AG04450 (cell line): Measurements from ENCODE around the gene PXDC1. TPM values are rescaled to one million over a fixed set of nuclear protein-coding genes. Genes with fewer than 3 reads are reported as not detected.

Experiments used
- CTCF ChIA-PET: fragments of 300-600, 350-600 bp; formaldehyde crosslinking; extraction: SDS; loops from one replicate; lab custom pipeline; 2022; ENCODE audit warnings: antibody characterized with exemption, inconsistent platforms; lab: Charles Lee
- POLR2A ChIA-PET: fragments of 350-600 bp; formaldehyde crosslinking; extraction: SDS; loops from one replicate; lab custom pipeline; 2021; ENCODE audit warnings: antibody characterized with exemption, inconsistent platforms; lab: Yijun Ruan, JAX
- DNase-seq: peaks from one replicate; pipeline ENCODE4 v3.0.0-alpha.2; 2011; ENCODE audit warnings: low read depth, low spot score
- H3K27ac ChIP-seq: one replicate; pipeline ENCODE4 v1.5.1; 2012; ENCODE audit warnings: low read depth, low read length, control low read depth
- H3K27me3 ChIP-seq: one replicate; pipeline ENCODE4 v1.6.0; 2012; ENCODE audit warnings: low read length; ENCODE audit not compliant: control insufficient read depth, insufficient read depth
- H3K4me3 ChIP-seq: 2 replicates; pipeline ENCODE4 v1.5.1; 2011; ENCODE audit warnings: mild to moderate bottlenecking, low read depth, low read length, control low read depth
- H3K9me3 ChIP-seq: 2 replicates; pipeline ENCODE4 v1.5.1; 2012; ENCODE audit warnings: low read length; ENCODE audit not compliant: control insufficient read depth, insufficient read depth
- CTCF ChIP-seq: IDR thresholded peaks from 2 replicates; pipeline ENCODE4 v1.5.1; 2011; ENCODE audit warnings: low read depth, low read length, control low read depth, inconsistent platforms
- polyA plus RNA-seq: library from polyadenylated mRNA; depleted of rRNA; stranded (reverse); fragments of >200 nt; gene quantifications from 2 replicates; pipeline ENCODE4 v1.2.3, GENCODE V29; 2011

PXDC1 gene
- polyA plus RNA-seq, 1 experiment, result 13.5 TPM

DNA sequence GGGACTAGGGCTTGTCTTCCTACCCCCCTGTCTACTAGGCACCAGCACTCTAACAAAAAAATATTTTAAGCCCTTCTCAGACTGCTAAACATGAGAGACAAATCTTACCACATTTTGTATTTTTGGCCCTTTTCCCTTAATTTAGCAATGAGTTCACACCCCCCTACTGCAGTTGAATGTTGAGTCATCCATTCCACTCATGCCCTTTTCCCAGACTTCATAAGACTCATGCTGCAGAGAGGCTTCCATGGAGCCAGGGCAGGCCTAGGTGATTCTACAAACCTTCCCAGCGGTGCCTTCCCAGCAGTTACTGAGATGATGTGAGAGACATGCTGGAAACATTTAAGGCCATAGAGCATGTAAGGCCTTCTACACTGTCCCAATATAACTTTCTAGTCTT, 53.9 kb downstream of the PXDC1 start:
- no peak for TF ChIP-seq CTCF
- H3K9me3 ChIP-seq, result no peaks in the 10 kb centered on the region; the same call in 1 of the 2 replicates
- DNase-seq, result peak; percentile 68
- H3K27me3 ChIP-seq, result peaks cover 8% of the 10 kb centered on the region
- no peak overlapping the region for H3K27ac ChIP-seq
- POLR2A ChIA-PET, result no interaction called here
- H3K4me3 ChIP-seq, result no peak overlapping the region
- CTCF ChIA-PET, result no interaction called here

DNA sequence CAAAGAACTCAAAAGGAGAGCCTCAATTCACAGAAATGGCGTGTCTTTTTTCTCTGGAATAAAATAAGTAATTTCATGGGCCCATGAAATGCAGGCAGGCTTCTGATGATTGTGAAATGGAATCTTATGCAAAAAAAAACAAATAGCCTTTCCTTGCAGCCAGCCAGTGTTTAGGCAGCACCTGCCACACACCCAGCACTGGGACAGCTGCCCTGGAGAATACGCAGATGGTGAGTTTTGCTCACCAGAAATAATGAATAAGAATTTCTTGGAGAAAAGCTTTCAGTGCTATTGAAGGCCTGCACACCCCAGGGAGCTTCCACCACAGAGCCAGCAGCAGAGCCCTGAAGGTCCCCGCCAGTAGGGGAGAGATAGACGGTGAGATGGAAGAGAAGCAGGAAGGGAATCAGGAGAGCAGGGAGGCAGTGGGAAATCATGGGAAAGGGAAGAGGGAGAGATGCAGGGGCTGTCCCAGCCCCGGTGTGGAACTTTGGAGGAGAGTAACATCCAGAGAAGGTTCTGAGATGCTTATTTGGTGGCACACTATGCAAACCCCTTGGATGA, 54.9 kb downstream of the PXDC1 start:
- no peak overlapping the region for H3K27ac ChIP-seq
- peaks cover 5% of the 10 kb centered on the region for H3K27me3 ChIP-seq
- H3K9me3 ChIP-seq, result no peaks in the 10 kb centered on the region; the same call in 1 of the 2 replicates
- DNase-seq, result peak; percentile 34
- no peak overlapping the region for H3K4me3 ChIP-seq
- ChIA-PET CTCF (interaction anchor here (0.5 to 1.6 kb wide), 2 partner anchors 36 to 459 kb away, joined by 4 to 6 read pairs; no protein-coding TSS in a partner anchor), POLR2A (no interaction called here)
- no peak for TF ChIP-seq CTCF

DNA sequence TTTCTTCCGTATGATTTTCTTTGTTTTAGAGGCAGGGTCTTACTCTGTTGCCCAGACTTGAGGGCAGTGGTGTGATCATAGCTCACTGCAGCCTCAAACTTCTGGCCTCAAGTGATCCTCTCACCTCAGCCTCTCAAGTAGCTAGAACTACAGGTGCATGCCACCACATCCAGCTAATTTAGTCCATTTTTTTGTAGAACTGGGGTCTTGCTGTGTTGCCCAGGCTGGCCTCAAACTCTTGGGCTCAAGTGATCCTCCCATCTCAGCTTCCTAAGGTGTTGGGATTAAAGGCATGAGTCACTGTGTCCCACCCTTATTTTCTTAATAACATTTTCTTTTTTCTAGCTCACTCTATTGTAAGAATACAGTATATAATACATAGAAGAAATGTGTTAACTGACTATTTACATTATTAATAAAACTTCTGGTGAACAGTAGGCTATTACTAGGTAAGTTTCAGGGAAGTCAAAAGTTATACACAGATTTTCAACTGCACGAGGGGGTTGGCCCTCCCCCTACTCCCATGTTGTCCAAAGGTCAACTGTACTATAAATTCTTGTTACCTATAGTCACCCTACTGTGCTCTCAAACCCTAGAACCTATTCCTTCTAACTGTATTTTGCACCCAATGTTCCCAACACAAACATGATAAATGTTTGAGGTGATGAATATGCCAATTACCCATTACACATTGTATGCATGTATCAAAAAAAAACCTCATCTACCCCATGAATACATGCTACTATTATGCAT, 56.3 kb downstream of the PXDC1 start:
- ChIA-PET CTCF (interaction anchor here (1.6 kb wide), 1 partner anchor 37 kb away, joined by 6 read pairs; no protein-coding TSS in a partner anchor), POLR2A (no interaction called here)
- no peak for TF ChIP-seq CTCF
- no peak overlapping the region for H3K27ac ChIP-seq
- no peaks in the 10 kb centered on the region; the same call in 1 of the 2 replicates for H3K9me3 ChIP-seq
- H3K27me3 ChIP-seq, result no peaks in the 10 kb centered on the region
- DNase-seq, result no peak
- H3K4me3 ChIP-seq, result no peak overlapping the region

GRCh38 chr6:3693831-3694230, 57.7 kb downstream of the PXDC1 start:
- H3K27me3 ChIP-seq, result peaks cover 2% of the 10 kb centered on the region
- ChIA-PET CTCF (no interaction called here), POLR2A (no interaction called here)
- H3K9me3 ChIP-seq, result no peaks in the 10 kb centered on the region
- TF ChIP-seq CTCF, result no peak
- no peak for DNase-seq
- no peak overlapping the region for H3K4me3 ChIP-seq
- no peak overlapping the region for H3K27ac ChIP-seq

DNA sequence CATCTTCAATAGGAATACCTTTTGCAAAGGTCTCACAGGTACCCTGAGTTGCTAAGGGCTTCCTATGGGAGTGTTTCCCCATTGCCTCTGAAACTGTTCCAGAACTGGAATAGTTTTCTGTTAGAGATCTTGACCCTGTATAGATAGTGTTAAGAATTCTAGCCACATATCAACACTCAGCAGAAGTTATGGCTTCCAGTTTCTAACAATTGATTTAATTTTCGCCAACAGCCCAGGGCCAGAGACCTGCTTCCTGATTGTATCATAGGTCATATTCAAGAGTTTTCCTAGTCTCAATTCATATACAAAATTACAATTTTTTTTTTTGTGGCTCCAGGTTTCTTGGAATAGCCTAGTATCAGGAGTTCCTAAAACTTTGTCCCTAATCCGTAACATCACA, 61.0 kb downstream of the PXDC1 start:
- TF ChIP-seq CTCF, result no peak
- Histone ChIP-seq H3K27me3 (peaks cover 3% of the 10 kb centered on the region), H3K27ac (no peak overlapping the region), H3K9me3 (no peaks in the 10 kb centered on the region), H3K4me3 (no peak overlapping the region)
- POLR2A ChIA-PET, result no interaction called here
- CTCF ChIA-PET, result no interaction called here
- no peak for DNase-seq
